Activated T-helper 1 cell treated with Interleukin-2 at 50 U/mL for 16 hours (primary cell): ENCODE data around the gene SIK3.
"Not testable (repeated sequence)": the region's sequence is repeated elsewhere in the genome, so short reads cannot be mapped to it uniquely, and the experiment has no call there.

Experiments used
- DNase-seq: peaks from one replicate; pipeline ENCODE4 v3.0.0-alpha.2; 2020; ENCODE audit warnings: low read depth

Gene SIK3

DNA sequence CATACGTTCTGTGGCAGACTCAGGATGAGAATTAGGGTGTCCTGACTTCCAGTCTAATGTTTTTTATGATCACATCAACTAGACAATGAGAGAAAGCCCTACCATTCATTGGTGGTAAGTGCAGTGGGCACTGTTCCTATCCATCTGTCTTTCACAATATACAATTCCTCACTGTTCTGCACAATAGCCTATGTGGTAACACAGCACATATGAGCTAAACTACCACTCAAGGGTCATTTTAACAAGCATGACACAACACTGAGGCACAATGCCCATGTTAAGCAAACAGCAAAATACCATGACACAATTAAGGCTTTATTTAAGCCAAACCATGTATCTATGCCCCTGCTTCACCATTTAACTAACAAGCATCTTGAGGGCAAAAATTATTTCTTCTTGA lies 52.3 kb downstream of the SIK3 start:
- no peak for DNase-seq

DNA sequence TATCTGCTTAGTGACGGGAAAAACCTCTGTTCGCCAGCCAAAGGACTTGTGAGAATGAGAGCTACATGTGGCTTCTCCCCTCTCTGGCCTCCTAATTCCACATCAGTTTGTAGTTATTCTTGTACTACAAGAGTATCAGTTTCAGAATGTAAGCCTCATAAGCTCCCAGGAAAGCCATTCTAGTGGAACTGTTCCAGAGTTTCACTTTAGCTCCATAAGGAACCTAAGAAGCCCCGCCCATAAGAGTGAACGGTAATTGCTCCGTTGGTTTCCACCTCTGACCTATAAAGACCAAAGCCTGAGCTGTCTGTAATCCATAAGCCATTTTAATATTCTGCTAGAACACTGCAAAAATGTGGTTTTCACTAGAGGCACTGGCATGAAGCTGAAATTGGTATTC lies 53.0 kb downstream of the SIK3 start:
- DNase-seq: no peak

DNA sequence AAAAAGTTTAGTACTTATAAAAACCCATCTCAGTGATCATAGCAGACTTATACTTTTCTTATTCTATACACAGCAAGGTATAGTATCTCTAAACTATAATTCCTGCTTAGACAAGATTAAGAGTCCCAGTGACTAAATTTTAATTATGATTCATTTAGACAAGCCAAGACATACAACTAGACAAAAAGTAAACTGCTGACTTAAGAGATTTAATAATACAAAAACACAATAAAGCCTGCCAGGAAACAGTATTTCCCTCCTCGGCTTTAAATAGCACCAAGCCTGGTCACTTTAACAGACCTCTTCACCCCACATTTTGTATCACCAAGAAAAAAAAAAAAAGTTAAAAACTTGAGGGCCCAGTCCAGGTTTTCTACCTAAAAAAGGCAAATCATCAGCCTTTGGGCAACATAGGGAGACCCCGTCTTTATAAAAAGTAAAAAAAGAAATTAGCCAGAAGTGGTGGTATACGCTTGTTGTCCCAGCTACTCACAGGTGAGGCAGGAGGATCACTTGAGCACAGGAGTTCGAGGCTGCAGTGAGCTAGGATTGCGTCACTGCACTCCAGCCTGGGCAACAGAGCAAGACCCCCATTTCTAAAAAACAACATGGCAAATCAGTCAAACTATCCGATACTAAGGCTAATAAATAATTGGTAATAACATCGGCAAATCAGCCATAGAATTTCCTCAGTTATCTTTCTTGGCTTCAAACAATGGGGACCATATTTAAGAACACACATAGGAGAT lies 53.8 kb downstream of the SIK3 start:
- no peak for DNase-seq

DNA sequence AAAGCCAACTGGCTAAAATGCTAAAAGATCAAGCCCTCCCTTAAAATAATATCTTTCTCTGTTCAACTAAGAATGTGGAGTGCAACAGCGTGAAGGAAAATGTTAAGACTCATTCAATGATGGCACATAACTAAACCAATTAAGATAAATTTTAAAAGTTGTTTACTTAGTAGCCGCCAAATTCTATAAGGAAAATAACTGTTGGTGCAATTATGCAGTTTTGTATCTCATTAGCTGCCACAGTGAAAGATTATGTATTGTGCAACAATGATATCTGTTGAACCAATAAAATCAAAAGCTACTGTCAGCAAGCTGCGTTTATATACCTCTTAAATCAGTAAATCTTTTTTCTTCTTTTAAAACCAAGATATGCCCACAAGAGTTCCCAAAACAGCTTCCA lies 55.5 kb downstream of the SIK3 start:
- no peak for DNase-seq

DNA sequence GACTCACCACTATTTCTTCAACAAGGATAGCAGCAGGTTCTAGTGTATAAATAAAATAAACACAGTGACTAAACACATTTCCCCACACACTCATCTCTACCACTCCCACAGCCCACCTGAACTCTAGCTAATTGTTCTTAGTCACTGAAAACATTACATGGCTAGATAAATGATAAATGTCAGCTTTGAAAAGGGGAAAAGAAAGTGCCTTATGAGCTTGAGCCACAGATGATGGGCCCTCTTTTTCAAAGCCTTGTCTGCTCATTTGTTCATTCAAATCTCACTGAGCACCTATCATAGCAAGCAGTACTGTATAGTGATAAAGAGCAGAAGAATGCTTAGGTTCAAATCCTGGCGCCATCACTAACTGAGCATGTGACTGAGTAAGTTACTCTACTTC lies 58.3 kb downstream of the SIK3 start:
- DNase-seq: no peak

DNA sequence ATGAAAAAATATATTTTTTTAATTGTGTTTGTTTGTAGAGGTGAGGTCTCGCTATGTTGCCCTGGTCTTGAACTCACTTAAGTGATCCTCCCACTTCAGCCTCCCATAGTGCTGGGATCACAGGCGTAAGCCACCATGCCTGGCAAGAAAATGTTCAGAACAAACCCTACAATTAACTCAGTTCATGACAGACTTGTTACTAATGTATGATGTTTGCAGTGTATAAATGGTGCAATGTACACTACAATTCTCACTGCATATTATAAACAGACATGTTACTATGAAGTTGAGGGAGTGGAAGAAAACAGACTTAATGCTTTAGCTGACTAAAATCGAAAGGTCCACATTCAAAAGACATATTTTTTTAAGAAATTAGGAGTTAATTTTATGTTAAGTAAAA lies 59.0 kb downstream of the SIK3 start:
- DNase-seq: no peak

DNA sequence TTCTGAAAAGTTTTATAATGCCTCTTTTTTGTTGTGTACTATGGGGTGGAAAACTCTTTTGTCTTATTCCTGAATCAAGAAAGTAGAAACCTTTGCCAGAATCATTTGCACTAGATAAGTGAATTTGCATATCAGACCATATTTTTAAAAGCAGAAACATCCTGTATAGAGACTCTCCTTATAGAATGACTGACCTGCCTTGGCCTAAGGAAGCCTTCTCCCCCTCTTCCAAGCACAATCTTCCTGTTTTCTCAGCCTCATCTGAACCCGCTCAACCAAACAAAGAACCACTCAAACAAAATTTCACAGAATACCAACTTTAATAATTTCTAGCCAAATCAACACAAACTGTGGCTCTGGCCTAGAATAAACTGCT lies 60.3 kb downstream of the SIK3 start:
- DNase-seq: no peak

DNA sequence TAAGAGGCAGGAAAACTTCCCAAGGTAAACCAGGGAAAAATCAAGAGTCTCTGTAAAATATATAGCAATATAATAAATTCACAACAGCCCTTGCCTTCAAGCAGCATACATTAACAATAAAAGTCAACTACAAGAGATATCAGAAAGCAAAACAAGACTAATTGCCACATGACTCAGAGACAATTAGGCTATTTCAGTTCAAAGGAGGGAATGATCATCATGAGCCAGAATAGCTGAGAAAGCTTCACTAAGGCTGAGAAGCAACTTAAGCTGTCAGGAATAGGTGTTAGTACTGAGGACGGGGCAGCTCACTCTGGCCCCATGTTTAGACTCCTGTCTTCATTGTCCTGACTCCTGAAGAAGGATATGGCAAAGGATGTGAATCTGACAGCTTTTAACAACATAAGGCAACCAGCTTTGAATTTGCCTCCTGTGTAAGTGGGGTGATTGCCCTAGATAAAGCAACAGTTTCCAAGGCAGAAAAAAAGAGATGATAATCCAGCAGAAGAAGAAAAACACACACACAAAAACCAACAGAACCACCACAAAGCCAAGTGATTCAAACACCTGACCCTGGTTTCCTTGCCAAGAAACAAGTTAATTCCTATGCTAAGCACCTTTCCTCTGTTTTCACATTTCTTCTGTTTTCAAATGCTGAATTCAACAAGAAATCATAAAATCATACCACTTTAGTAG lies 60.8 kb downstream of the SIK3 start:
- no peak for DNase-seq

DNA sequence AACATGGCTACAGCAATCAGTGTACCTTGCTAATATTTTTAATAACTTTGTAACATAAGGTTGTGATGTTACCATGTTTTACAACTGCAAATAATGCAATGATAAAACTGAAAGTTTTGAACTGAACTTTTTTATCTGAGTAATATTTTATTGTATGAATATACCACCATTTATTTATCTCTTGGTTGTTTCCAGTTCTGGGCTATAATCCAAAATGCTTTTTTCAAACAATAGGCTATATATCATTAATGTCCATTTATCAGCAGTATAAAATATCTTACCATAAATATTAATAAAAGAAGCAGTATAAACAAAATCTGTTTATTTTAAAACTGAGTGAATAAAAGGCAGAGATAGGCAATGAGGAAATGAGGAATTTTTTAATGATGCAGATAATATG lies 63.3 kb downstream of the SIK3 start:
- DNase-seq: no peak

DNA sequence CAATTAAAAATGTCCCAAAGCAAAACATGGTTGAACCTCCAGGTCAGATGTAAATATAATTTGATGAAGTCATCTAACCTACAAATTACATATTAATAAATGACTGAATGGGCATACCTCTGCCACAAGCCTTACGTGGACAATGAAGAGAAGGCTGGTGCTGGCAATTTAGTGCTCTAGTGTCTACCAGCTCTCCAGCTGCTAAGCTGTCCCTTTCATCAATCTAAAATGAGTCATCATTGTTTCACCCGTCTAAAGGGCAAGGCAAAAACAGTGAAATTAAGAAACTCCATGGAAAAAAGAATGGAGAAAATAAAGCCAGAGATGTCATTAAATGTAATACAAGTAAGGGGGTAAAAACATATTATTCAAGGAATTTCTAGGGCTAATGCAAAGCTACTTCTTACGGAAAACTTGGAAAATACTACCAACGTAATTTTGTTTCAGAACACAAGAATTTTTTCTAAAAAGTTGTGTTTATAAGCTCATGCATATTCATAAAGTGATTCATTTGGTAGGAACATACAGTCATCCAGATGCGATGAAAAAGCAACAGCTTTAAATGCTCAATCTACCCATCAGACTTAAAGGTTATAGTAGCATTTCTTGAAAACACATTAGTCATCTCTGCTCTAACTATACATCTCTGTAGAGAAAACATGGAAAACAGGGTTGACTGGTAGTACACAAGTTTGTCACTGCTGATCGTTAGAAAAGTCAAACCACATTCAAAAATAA lies 71.5 kb downstream of the SIK3 start:
- no peak for DNase-seq

DNA sequence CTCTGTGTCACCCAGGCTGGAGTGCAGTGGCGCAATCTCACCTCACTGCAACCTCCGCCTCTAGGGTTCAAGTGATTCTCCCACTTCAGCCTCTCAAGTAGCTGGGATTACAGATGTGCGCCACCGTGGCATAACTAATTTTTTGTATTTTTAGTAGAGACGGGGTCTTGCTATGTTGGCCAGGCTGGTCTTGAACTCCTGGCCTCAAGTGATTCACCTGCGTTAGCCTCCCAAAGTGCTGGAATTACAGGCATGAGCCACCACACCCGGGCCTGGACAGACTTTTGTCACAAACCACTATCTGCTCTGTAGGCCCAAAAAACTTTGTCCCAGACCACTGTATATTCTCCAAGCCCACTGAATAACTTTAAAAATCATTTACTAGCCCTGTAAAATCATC lies 74.5 kb downstream of the SIK3 start:
- DNase-seq: not testable (repeated sequence)

DNA sequence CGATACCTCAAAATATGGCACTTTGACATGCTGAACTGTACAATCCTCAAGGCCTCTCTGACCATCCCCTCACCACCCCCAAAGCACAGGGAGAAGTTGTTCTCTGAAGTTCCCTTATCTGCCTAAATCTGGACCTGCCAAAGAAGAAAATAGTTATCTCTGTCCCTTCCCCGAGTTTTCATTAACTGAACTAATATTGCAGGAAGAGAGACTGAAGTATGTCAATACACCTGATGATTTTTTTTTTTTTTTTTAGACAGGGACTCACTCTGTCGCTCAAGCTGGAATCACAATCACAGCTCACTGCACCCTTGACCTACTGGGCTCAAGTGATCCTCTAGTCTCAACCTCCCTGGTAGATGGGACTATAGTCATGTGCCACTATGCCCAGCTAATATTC lies 75.0 kb downstream of the SIK3 start:
- DNase-seq: no peak

DNA sequence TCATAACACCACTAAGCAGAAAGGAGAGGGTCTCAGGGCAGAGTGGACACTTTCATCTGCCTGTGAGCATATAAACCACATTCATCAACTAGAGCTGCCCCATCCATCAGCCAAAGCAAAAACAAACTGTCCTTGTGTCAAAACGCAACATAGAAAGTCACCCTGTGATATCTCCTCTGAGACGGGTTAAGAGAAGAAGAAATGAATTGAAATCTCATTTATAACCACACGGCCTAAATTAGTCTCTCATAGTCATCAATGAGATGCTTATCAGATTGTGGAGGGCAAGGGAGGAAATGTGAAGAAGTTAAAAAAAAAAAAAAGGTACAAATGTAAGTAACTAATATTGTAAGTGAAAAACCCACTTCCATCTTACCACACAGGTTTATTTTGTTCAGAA lies 75.7 kb downstream of the SIK3 start:
- DNase-seq: no peak

DNA sequence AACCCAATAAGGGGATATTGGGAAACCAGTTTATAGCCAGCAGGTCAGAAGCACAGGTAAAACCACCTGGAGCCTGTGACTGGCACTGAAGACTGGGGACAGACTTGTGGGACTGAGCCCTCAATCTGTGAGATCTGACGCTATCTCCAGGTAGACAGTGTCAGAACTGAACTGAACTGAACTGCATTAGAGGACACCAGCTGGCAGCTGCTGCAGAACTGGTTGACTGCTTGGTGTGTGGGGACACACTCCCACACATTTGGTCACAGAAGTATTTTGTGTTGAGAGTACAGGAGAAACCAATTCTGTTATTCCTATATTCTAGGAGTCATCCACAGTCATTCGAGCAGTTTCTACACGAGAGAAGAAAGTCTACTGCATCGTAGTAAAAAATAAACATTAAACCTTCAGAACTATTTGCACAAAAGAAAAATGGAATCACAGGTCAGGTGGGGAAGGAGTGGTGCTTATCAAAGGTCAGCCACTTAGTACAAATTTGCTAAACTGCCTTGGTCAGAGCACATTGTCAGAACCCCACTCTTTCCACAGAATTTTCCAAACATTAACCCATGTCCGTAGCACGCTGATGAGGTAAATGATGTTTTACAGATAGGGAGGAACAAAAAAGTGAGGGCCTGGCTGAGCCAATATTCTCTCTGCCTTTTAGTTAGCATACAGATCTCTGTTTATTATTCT lies 77.2 kb downstream of the SIK3 start:
- no peak for DNase-seq

DNA sequence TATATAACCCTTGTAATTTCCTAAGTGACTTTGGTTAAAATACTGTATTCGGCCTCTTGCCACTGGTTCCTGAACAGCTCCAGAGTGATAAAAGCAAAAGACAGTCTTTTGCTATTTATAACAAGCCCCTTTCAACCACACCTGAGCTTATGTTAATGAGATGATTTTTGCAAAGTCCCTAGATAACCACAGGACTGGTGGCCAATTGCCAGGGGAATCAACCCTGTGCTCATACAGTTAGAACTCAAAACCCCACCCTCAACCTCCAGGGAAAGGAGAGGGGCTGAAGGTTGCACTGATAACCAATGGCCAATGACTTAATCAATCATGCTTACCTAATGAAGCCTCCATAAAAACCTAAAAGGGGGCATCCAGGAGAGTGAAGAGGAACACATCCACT lies 77.9 kb downstream of the SIK3 start:
- DNase-seq: no peak

DNA sequence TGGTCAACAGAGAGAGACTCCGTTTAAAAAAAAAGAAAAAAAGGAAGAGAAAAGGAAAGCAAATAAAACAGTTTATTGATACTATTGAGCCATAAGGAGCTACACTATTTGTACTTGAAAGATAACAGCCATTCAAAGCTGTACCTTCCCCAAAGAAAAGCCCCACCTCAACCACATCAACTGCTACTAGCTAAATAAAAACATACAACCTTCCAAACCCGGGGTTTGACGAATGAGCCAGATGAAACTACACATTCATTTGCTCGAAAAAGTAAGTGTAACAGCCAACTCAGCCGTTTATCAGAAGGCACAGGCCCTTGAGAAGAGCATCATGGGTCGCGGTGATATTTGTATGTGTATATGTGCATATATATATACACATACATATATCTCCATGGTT lies 78.4 kb downstream of the SIK3 start:
- DNase-seq: no peak

DNA sequence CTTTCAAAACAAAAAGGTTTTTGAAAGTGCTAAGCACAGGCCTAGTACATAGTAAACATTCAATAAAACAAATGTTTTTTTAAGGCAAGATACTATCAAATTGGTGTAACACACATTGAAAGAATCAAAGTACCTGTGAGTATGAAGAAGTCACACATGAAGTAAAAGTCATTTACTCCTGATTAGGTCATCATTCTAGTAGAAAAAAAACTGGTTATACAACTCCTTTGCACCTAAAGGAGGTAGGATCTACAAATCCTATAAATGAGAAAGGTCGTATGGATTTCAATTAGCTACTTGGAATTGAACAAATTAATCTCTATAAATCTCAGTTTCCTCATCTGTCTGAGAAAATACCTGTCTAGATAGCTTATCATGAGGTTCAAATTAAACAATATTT lies 80.8 kb downstream of the SIK3 start:
- no peak for DNase-seq

DNA sequence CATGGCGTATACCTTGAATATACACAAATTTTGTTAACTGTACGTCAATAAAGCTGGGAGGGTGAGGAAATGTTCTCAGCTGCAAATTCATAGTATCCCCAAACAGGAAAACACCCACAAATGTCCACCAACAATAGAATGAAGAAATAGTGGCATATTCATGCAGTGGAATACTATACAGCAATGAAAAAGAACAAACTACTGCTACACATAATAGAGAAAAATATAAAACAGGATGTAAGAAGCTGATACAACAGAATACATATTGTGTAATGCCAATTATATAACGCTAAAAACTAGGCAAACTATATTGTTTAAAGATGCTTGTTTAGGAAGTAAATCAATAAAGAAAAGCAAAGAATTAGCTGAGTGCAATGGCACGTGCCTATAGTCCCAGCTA lies 81.5 kb downstream of the SIK3 start:
- DNase-seq: no peak

DNA sequence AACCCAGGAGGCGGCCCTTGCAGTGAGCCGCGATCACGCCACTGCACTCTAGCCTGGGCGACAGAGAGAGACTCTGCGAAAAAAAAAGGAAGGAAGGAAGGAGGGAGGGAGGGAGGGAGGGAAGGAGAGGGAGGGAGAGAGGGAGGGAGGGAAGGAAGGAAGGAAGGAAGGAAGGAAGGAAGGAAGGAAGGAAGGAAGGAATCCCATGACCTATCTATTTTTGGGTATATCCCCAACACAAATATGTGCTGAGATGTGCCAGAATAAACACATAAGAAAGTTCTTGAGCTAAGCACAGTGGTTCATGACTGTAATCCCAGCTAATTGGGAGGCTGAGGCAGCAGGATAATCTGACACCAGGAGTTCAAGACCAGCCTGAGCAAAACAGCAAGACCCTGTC lies 82.0 kb downstream of the SIK3 start:
- DNase-seq: no peak

DNA sequence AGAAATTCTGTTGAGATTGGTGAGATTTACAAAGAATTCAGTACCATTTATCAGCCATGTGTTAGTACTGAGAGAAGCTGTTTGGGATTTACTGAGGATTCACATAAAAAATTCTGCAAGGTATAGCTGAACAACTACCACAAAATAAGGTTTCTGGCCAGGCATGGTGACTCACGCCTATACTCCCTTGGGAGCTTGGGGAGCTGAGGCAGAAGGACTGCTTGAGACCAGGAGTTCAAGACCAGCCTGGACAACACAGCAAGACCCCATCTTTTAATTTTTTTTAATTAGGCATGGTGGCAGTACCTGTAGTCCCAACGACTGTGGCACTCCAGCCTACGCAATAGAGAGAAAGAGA lies 86.7 kb downstream of the SIK3 start:
- no peak for DNase-seq

DNA sequence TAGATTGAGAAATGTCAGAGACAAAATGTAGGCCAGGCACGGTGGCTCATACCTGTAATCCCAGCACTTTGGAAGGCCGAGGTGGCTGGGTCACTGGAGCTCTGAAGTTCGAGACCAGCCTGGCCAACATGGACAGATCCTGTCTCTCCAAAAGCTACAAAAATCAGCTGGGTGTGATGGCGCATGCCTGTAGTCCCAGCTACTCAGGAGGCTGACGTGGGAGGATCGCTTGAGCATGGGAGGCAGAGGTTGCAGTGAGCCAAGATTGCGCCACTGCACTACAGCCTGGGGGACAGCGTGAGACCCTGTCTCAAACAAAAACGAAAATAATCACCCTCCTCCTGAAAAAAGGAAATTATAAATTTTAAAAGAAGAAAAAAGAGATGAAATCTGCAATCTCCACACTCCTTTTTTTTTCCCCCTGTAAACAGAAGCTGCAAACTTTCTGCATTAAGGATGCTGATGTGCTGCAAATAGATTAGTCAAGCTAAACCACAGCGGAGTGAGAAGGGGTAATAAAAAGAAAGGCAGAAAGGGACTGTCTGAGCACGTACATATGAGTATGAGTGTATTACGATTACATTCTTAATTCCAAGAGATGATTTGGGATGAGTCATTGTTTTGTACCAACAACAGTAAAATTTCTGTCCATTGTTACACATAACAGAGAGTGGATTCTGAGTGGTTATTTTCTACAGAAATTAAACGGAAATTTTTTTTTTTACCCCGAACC lies 87.3 kb downstream of the SIK3 start:
- no peak for DNase-seq

DNA sequence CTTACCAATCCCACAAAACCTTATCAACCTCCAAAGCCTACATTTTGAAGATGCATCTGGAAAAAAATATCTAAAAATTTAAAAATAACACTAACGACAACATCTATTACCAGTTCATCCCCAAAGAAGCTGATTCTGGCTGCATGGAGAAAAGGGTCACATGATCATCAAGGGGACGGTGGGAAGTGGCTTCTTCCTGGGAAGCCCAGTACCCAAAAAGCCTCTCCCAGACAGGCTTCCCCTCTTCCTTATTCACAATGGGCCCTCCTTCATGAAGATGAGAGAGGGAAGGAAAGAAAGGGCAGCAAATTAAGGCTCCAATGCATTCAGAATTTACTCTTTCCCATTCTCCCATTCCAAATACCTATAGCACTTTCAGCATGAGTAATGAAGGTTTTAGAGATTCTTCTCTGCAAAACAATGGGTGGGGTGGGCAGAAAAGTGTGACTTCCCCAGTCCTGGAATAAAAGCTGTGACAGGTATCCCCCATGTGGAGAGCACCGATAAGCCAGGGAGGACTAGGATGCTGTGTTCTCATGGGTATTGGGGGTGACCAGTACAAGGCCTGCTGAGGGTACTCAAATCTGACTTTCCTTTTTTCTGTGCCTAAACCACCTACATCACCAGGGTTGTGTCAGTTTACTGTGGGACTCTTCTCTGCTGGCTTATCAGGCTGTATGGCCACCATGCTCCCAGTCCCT lies 88.2 kb downstream of the SIK3 start:
- no peak for DNase-seq
